Activated T-helper 1 cell treated with anti-CD3 and anti-CD28 coated beads, Interleukin-12 subunit alpha, Interleukin-12 subunit beta, Interleukin-2, Interleukin-4 antibody, amounts not matched to agents 30 ng/mL and 10 ng/mL and 1 ng/mL, durations not matched to agents 14 hours and 24 hours and 36 hours (primary cell): ENCODE measurements around the gene PRRX1. TPM values are rescaled to one million over a fixed set of nuclear protein-coding genes. Genes with fewer than 3 reads are reported as not detected.

Experiments used
- total RNA-seq: library from RNA; stranded (reverse); gene quantifications from 2 replicates; pipeline ENCODE4 v1.2.3, GENCODE V29; 2022

Gene PRRX1
- total RNA-seq, 1 donor from 2014 or later = not detected

Other genes starting within 250 kb of the PRRX1 start
- gene GORAB, start 132.0 kb upstream of the PRRX1 start, total RNA-seq = 11.8 and 12.2 TPM in 2 replicates